HUES64 (cell line): ENCODE results near the gene CCDC92B.
"Not testable (repeated sequence)": the region's sequence is repeated elsewhere in the genome, so short reads cannot be mapped to it uniquely, and the experiment has no call there.

Experiments used
- H3K27ac ChIP-seq: 2 replicates; pipeline ENCODE4 v1.7.0; 2013; ENCODE audit warnings: low read depth, low read length, inconsistent platforms
- H3K27me3 ChIP-seq: 2 replicates; pipeline ENCODE4 v1.6.1; 2013; ENCODE audit warnings: mild to moderate bottlenecking, low read length; ENCODE audit not compliant: insufficient read depth
- H3K36me3 ChIP-seq: 2 replicates; pipeline ENCODE4 v1.6.1; 2013; ENCODE audit warnings: mild to moderate bottlenecking, low read length; ENCODE audit not compliant: insufficient read depth
- H3K4me1 ChIP-seq: 2 replicates; pipeline ENCODE4 v1.6.1; 2013; ENCODE audit warnings: mild to moderate bottlenecking, low read length, moderate library complexity; ENCODE audit not compliant: insufficient read depth
- H3K4me3 ChIP-seq: 2 replicates; pipeline ENCODE4 v1.5.1; 2013; ENCODE audit warnings: mild to moderate bottlenecking, low read length, moderate library complexity
- H3K9ac ChIP-seq: 2 replicates; pipeline ENCODE4 v1.6.1; 2013; ENCODE audit warnings: mild to moderate bottlenecking, low read depth, low read length
- H3K9me3 ChIP-seq: 2 replicates; pipeline ENCODE4 v1.6.1; 2013; ENCODE audit warnings: low read depth, low read length; ENCODE audit not compliant: insufficient read depth
- WGBS: fragments of 150-250, 120-280 bp; methylation state at CpG from one replicate; pipeline ENCODE4 v1.1.7; 2013; ENCODE audit warnings: missing lambda C conversion rate; 5-methylcytosine and 5-hydroxymethylcytosine counted together

Gene CCDC92B

GRCh38 chr17:2701161-2701995 is 48.1 kb downstream of the CCDC92B start:
- Histone ChIP-seq H3K27ac (no peak overlapping the region), H3K4me3 (no peak overlapping the region), H3K27me3 (no peaks in the 10 kb centered on the region), H3K9me3 (no peaks in the 10 kb centered on the region), H3K9ac (no peak overlapping the region), H3K36me3 (peaks cover 71% of the 10 kb centered on the region), H3K4me1 (peaks cover 7% of the 10 kb centered on the region; the same call in 1 of the 2 replicates)
- 95% methylated on average over 41 of the region's 41 CpGs for whole genome bisulfite sequencing

DNA sequence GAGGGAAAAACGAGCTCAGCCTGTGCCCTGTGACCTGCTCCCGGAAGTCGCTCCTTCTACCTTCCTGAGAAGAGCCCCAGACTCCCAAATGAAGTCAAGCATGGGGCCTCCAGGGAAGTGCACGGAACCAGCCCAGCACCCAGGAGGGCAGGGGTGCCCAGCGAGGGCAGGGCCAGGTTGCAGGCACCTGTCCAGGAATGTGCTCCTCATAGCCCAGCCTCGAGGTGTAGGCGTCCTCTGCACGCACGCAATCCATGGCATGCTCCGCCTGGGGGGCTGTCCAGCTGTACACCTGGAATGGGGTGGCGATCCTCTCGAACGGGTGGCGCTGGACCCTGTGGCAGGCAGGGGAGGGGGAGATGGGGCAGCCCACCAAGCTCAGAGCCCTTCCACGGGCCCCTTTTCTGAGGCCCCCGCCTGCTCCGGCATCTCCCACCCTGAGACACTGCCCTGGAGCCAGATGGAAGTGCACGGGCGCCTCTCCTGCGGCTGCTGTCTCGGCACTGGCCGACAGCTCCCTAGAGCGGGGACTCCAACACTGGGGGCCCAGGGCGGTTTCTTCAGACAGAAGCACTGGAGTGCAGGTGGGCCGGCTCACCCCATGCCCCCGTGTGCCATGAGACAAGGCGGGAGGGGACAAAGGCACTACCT is 48.8 kb downstream of the CCDC92B start:
- no peak overlapping the region for H3K9ac ChIP-seq
- H3K4me1 ChIP-seq, result peaks cover 7% of the 10 kb centered on the region; the same call in 1 of the 2 replicates
- H3K27ac ChIP-seq, result no peak overlapping the region
- 92% methylated on average over 27 of the region's 27 CpGs for WGBS
- no peaks in the 10 kb centered on the region for H3K27me3 ChIP-seq
- no peaks in the 10 kb centered on the region for H3K9me3 ChIP-seq
- no peak overlapping the region for H3K4me3 ChIP-seq
- H3K36me3 ChIP-seq, result peaks cover 79% of the 10 kb centered on the region

GRCh38 chr17:2700030-2700490 is 49.4 kb downstream of the CCDC92B start:
- Histone ChIP-seq H3K4me1 (peaks cover 2% of the 10 kb centered on the region; the same call in 1 of the 2 replicates), H3K27me3 (no peaks in the 10 kb centered on the region), H3K36me3 (peaks cover 84% of the 10 kb centered on the region), H3K9me3 (no peaks in the 10 kb centered on the region), H3K27ac (no peak overlapping the region), H3K9ac (no peak overlapping the region), H3K4me3 (no peak overlapping the region)
- 95% methylated on average over 20 of the region's 20 CpGs for WGBS

DNA sequence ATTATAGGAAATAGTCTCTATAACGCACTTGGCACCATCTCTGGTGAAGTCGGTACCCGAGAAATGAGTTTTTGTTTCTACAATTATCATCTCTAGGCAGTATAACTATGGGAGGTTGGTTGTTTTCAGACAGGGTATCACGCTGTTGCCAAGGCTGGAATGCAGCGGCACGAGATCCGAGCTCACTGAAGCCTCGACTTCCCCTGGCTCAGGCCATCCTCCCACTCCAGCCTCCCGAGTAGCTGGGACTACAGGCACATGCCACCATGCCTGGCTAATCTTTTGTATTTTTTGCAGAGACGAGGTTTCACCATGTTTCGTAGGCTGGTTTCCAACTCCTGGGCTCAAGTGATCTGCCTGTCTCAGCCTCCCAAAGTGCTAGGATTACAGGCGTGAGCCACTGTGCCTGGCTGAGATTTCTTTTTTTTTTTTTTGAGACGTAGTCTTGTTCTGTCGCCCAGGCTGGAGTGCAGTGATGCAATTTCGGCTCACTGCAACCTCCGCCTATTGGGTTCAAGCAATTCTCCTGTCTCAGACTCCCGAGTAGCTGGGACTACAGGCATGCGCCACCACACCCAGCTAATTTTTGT is 50.1 kb downstream of the CCDC92B start:
- not testable (repeated sequence) for H3K4me1 ChIP-seq, H3K9me3 ChIP-seq, H3K9ac ChIP-seq, H3K27ac ChIP-seq, H3K4me3 ChIP-seq, H3K27me3 ChIP-seq
- WGBS, result 96% methylated on average over 18 of the region's 18 CpGs
- peaks cover 88% of the 10 kb centered on the region for H3K36me3 ChIP-seq

DNA sequence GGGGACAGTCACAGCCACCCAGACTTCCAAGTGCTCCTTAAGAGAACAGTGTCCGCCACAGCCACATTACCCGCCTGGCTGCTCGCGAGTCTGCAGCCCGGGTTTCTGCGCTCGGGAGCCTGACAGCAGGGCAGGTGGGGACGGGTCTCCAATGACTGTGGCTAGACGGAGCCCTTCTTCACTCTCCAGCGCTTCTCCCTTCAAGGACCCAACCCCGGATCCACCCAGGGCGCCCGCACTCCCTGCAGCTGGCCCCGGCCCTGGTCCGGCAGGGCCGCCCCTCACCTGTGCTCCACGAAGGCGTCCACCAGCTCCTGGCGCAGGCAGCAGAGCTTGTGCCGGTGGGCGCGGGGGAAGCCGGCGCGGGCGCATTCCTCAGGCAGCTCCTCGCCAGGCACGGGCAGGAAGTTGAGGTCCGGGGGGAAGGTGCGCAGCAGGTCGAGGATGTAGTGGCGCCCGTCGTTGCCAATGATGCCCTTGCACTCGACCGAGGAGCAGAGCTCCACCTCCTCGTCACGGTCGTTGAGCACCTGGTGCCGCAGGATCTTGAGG is 51.8 kb downstream of the CCDC92B start:
- no peaks in the 10 kb centered on the region for H3K27me3 ChIP-seq

GRCh38 chr17:2695961-2696760 is 53.3 kb downstream of the CCDC92B start:
- Histone ChIP-seq H3K4me1 (no peaks in the 10 kb centered on the region), H3K9me3 (no peaks in the 10 kb centered on the region), H3K9ac (no peak overlapping the region), H3K36me3 (peaks cover 79% of the 10 kb centered on the region), H3K4me3 (no peak overlapping the region), H3K27me3 (no peaks in the 10 kb centered on the region), H3K27ac (no peak overlapping the region)
- 92% methylated on average over 36 of the region's 36 CpGs for WGBS

More for the DNA sequence above, 51.8 kb downstream of the CCDC92B start:
- no peaks in the 10 kb centered on the region for H3K4me1 ChIP-seq
- WGBS, result 97% methylated on average over 40 of the region's 40 CpGs
- no peaks in the 10 kb centered on the region for H3K9me3 ChIP-seq
- H3K4me3 ChIP-seq, result no peak overlapping the region
- H3K36me3 ChIP-seq, result peaks cover 84% of the 10 kb centered on the region
- H3K27ac ChIP-seq, result no peak overlapping the region
- no peak overlapping the region for H3K9ac ChIP-seq

GRCh38 chr17:2695243-2695960 is 54.0 kb downstream of the CCDC92B start:
- no peak overlapping the region for H3K27ac ChIP-seq
- H3K4me3 ChIP-seq, result no peak overlapping the region
- no peak overlapping the region for H3K9ac ChIP-seq
- 93% methylated on average over 28 of the region's 28 CpGs for WGBS
- H3K4me1 ChIP-seq, result no peaks in the 10 kb centered on the region
- no peaks in the 10 kb centered on the region for H3K9me3 ChIP-seq
- H3K36me3 ChIP-seq, result peaks cover 78% of the 10 kb centered on the region
- H3K27me3 ChIP-seq, result no peaks in the 10 kb centered on the region

- no peaks in the 10 kb centered on the region for H3K4me1 ChIP-seq
- 94% methylated on average over 42 of the region's 42 CpGs for WGBS
- no peaks in the 10 kb centered on the region for H3K27me3 ChIP-seq
- no peak overlapping the region for H3K27ac ChIP-seq
- H3K36me3 ChIP-seq, result peaks cover 76% of the 10 kb centered on the region
- no peak overlapping the region for H3K9ac ChIP-seq
- no peaks in the 10 kb centered on the region for H3K9me3 ChIP-seq
- no peak overlapping the region for H3K4me3 ChIP-seq
Observed at GRCh38 chr17:2694381-2695242, 54.8 kb downstream of the CCDC92B start.

DNA sequence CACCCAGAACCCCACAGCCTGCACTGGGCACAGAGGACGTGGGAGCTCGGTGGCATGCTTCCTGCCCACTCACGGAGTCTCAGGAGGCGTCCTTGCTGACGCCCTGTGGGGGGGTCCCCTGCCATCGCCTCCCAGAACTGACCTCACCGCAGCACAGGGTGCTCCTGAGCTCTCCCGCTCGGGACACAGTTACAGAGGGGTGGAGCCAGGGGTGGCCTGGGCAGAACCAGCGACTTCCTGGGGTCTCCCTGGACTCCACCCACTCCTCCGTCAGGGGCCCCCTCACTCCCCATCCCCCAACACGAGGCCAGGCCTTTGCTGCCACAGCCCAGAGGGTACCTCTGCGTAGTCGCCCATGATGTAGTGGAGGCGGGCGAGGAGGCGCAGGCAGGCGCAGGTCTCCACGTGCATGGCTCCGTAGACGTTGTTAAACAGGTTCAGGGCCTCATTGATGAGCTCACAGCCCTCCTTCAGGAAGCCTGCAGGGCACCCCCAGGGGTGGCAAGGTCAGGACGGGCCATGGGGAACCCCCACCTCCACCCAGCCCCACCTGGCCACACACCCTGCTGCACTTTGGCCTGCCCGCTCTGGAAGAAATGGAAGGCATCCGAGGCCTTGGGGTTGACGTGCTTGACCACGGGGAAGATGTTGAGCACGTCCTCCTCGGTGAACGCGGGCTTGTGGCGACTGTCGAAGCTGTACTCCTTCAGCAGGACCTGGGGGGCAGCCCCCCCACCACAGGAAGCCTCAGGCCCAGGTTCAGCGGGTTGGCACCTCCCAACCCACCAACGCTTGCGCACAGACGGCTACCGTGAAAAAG is 55.7 kb downstream of the CCDC92B start:
- Histone ChIP-seq H3K27ac (no peak overlapping the region), H3K9ac (no peak overlapping the region), H3K4me1 (no peaks in the 10 kb centered on the region), H3K4me3 (no peak overlapping the region), H3K9me3 (no peaks in the 10 kb centered on the region), H3K36me3 (peaks cover 69% of the 10 kb centered on the region), H3K27me3 (no peaks in the 10 kb centered on the region)
- 95% methylated on average over 37 of the region's 37 CpGs for WGBS
